HG03064 (cell line): ENCODE measurements around the gene FNBP1.
"Not testable (repeated sequence)": the region's sequence is repeated elsewhere in the genome, so short reads cannot be mapped to it uniquely, and the experiment has no call there.

ENCODE experiments used
- ATAC-seq: cut with Tn5 transposase; IDR thresholded peaks from one replicate; pipeline ENCODE4 v1.9.1; 2021; ENCODE audit warnings: low read depth; ENCODE audit not compliant: unreplicated experiment

The FNBP1 gene

DNA sequence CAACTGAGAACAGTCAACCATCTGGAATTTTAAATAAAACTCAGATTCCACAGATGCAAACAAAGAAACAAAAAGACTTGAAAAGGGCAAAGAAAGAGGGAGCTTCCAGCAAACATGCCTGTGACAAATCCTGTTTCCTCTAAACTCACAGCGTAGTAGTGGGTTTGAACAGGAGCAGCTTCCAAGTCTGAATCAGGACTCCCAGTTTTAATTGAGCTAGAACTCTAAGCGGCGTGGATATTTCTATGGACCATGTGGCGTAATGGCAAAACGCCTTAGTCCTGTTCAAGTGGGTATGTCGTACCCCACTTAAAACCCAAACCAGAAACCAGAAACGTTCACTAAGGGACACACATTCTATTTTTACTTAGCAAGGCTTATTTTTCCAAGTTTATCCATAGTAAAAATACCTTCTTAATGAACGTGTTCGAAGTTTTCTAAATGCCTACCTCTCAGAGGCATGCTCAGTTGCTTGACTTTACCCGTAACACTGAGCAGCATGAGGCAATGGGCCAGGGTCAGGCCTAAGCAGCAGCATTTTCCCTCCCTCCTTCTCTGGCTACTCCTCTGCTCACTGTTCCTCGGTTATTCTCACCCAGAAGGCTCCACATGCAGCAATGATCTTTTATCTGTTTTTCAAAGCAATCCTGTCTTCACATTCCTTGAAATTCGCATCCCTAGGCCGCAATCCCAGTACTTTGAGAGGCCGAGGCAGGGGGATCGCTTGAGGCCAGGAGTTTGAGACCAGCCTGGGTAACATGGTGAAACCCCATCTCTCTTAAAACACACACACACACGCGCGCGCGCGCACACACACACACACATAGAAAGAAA lies 77.9 kb downstream of the FNBP1 start:
- no peak for ATAC-seq

- ATAC-seq, result peak; percentile 68
These were observed 79.9 kb downstream of the FNBP1 start for GRCh38 chr9:129962889-129963703.

GRCh38 chr9:129962451-129962864 lies 80.5 kb downstream of the FNBP1 start:
- no peak for ATAC-seq

GRCh38 chr9:129958796-129959195 lies 84.2 kb downstream of the FNBP1 start:
- no peak for ATAC-seq

DNA sequence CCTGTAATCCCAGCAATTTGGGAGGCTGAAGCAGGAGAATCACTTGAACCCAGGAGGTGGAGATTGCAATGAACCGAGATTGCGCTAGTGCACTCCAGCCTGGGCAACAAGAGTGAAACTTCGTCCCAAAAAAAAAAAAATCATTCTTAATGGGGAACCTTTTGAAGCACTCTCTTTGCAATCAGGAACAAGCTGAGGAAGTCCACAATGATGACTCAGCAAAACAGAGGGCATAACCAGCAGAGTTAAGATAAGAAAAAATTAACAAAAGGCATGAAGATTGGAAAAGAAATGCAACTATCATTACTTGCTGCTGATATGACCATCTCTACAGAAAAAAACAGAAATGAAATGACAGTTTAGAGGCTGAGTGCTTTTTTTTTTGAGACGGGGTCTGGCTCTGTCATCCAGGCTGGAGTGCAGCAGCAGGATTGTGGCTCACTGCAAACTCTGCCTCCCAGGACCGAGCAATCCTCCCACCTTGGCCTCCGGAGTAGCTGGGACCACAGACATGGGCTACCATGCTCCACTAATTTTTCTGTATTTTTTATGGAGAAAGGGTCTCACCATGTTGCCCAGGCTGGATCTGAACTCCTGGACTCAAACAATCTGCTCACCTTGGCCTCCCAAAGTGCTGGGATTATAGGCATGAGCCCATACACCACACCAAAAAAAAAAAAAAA lies 88.0 kb downstream of the FNBP1 start:
- ATAC-seq, result no peak

DNA sequence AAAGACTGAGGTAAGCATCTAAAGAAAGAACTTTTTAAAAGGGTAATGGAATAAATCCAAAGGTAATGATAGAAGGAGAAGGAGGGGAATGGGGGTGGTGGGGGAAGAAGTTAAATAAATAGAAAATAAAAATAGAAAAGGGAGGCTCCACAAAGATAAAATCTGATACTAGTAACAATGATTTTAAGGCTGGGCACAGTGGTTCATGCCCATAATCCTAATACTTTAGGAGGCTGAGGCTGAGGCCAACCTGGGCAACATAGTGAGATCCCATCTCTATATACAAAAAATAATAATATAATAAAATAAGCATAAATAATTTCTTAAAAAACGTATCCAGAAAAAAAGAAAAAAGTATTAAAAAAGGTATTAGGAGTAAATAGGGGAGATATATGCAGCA lies 89.3 kb downstream of the FNBP1 start:
- ATAC-seq, result no peak

DNA sequence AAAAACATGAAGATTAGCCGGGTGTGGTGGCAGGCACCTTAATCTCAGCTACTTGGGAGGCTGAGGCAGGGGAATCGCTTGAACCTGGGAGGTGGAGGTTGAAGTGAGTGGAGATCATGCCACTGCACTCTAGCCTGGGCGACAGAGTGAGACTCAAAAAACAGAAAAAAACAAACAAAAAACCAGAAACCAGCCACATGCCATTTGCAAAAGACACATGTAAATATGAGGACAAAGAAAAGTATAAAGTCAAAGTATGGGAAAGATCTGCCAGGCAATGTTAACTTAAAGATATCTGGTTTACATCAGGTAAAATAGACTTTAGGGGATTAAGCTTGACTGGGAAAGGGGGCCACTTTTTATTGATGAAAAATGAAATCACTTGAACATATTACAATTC lies 90.7 kb downstream of the FNBP1 start:
- no peak for ATAC-seq

DNA sequence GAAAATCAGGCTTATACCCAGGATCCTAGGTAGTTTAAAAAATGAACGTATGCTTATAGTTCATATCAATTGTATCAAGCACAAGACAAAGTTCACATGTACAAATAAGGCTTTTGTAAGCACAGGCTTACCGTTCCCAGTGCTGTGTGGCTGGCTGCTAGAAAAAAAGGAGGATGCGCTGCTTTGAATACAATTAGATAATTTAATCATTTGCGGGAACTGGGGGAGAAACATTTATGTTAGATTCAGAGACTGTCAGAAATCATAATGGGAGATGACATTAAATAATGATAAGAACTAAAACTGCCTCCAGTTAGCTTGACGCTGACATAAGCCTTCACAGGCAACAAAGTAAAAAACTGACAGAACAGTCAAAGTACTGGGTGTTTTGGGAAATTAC lies 93.2 kb downstream of the FNBP1 start:
- no peak for ATAC-seq

DNA sequence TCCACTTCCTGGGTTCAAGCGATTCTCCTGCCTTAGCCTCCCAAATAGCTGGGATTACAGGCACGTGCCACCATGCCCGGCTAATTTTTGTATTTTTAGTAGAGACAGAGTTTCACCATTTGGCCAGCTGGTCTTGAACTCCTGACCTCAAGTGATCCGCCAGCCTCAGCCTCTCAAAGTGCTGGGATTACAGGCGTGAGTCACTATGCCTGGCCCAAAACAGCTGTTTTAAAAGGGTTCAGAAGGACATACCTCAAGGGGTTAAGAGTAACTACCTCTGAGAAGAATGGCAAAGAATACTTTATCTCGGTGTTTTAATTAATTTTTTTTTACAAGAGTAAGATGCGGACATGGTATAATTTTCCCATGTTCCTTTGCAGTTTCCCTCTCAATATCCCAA lies 94.4 kb downstream of the FNBP1 start:
- not testable (repeated sequence) for ATAC-seq

GRCh38 chr9:129946246-129946995 lies 96.6 kb downstream of the FNBP1 start:
- no peak for ATAC-seq

GRCh38 chr9:129945314-129945713 lies 97.7 kb downstream of the FNBP1 start:
- no peak for ATAC-seq

DNA sequence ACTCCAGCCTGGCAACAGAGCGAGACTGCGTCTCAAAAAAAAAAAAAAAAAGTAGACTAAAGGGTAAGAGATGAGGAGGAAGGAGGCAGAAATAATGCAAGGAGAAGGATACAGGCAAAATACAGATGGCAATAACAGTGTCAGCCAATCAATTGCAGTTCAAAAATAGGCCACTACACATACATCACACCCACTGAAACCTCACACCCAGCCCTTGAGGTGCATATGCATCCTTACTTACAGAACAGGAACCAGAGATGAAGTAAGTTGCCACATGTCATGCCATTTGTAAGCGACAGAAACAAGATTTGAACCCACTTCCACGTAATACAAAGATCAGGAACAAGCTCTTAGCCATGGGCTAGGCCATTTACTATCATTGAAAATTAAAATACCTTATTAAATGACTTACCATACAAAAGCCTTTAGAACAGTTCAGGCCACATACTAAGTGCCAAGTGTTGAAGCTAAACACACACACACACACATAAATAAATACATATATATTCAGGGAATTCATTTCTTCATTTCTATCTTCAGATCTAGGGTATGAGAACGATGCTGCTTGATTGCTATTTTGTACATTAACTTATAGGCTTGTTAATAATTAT lies 98.4 kb downstream of the FNBP1 start:
- ATAC-seq, result no peak

DNA sequence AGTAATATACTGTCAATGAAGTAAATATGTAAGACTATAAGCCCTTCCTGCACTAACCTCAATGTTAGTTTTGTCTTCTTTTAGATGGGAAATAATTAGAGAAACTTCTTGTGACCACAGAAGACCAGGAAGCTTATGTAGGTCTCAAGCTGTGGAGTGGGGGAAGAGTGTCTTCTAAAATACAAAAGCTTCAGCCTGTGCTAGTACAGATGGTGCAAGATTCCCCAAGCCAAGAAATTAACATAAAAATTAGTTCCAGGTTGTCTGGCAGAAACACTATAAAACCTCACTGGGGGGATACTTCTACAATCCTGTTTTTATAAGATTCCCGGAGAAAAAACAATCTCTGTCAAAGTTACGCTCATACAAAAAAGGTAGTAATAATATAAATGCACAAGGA lies 103.6 kb downstream of the FNBP1 start:
- no peak for ATAC-seq

- ATAC-seq, result no peak
These were observed 104.6 kb downstream of the FNBP1 start for GRCh38 chr9:129938291-129938979.

- ATAC-seq, result not testable (repeated sequence)
These were observed 105.1 kb downstream of the FNBP1 start for GRCh38 chr9:129937879-129938278.

DNA sequence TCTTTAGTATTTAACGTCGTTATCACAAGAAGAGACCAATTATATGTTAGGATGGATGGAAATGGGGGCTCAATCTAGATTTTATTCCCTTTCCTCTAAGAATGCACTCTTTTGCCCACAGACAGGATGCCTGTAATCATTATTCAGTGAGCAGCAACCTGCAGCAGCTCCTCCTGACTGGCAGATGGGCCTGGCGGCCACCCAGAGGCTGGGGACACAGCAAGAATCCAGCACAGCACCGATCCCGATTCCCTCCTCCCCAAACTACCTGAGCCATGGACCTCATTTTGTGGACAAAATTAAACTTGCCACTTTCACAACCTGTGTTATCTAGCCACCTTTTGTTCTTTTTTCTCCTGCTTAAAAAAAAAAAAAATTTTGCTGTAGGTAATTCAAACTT lies 106.8 kb downstream of the FNBP1 start:
- ATAC-seq, result no peak

GRCh38 chr9:129934780-129935179 lies 108.2 kb downstream of the FNBP1 start:
- no peak for ATAC-seq

GRCh38 chr9:129934041-129934591 lies 108.9 kb downstream of the FNBP1 start:
- ATAC-seq, result no peak
